GM19395 (cell line): ENCODE measurements around the gene DAZAP1.

Source experiments
- ATAC-seq: cut with Tn5 transposase; IDR thresholded peaks from one replicate; pipeline ENCODE4 v1.9.1; 2021; ENCODE audit warnings: mild to moderate bottlenecking, moderate library complexity; ENCODE audit not compliant: unreplicated experiment

DAZAP1 gene

GRCh38 chr19:1423436-1424191 is 16.2 kb downstream of the DAZAP1 start:
- no peak for ATAC-seq

GRCh38 chr19:1424192-1424955 is 17.0 kb downstream of the DAZAP1 start:
- ATAC-seq, result no peak

DNA sequence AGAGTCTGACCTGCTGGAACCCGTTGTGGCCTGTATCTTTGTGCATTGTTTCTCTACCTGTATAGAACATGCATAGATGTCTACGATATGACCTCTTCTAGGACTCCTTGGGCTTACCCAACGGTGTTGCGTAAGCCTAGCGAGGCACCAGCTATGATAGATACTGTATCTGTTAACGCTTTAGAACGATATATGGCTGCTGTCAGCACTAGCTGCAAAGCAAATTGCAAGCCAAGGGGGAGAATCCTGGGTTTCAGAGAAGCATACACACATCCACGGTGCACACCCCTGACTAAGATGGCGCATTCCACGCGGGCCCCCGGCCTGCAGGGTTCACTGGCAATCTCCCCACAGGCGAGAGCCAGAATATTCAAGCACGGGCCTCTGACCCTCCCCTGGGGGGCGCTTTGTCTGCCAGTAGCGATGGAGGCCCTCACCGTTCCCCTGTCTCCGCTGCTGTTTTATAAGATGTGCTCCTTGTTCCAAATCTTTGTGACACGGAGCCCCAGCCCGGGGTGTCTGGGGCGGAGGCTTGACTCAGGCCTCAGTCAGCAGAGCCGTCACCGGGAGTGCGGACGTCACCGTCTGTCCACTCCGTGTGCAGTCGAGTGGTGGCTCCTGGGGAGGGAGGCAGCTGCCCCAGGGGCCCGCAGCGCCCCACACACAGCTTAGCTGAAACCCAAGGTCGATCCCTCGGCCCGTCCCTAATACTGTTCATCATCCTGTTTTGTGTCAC is 17.9 kb downstream of the DAZAP1 start:
- ATAC-seq, result no peak

- no peak for ATAC-seq
These were observed 18.5 kb downstream of the DAZAP1 start for GRCh38 chr19:1425902-1426301.

- no peak for ATAC-seq
These were observed 19.4 kb downstream of the DAZAP1 start for GRCh38 chr19:1426736-1427135.

- ATAC-seq, result no peak
These were observed 20.0 kb downstream of the DAZAP1 start for GRCh38 chr19:1427221-1427920.

- ATAC-seq, result no peak
These were observed 21.5 kb downstream of the DAZAP1 start for GRCh38 chr19:1428738-1429391.

DNA sequence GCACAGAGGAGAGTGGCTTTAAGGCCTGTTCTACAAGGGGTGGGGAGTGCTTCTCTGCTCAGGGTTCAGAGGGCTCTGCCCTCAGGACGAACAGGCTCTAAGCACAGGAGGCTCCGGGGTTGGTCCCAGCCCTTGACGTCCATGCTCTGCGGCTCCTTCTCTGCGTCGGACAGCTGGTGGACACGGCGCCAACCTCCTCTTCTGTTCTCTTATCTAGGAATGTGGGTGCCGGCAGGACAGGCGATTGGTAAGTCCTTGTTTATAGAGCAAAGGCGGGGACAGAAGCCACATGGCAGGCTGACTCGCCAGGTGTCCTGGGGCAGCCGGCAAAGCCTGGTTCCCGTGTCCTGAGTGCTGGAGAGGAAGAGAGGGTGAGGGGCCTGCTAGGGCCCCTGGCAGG is 22.4 kb downstream of the DAZAP1 start:
- no peak for ATAC-seq

- no peak for ATAC-seq
These were observed 22.9 kb downstream of the DAZAP1 start for GRCh38 chr19:1430246-1430645.

DNA sequence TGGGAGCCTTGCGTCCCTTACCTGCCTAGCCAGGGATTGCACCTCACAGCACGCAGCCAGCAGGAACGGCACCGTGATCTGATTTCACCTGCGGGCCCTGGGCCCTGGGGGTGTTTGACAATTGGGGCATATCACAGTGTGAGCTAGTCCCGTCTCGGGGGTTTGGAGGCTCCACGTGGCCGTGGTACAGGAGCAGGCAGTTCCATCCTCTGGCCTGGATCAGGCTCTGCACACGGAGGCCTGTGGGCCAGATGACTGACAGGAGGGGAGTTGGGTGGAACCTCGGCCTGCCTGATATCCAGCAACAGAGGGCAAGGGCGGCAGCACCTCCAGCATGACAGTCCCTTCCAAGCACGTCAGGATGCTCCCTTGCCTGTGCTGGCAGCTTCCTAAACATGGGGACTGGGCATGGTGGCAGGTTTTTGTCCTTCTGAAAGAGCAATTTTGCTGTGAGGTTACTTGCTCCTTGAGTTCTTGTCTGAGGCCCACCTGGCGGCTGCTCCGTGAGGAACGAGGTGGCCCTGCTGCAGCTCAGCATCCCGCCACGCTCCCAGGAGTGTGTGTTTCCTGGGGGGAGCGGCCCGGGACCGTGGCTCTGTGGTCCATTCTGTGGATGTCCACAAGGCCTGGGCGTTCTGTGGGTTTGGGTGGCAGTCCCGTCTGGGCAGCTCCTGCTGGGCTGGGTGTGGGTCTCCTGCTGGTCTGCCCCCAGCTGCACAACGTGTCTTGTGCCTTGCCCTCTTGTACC is 24.5 kb downstream of the DAZAP1 start:
- no peak for ATAC-seq

- ATAC-seq, result no peak
These were observed 25.1 kb downstream of the DAZAP1 start for GRCh38 chr19:1432507-1432887.

DNA sequence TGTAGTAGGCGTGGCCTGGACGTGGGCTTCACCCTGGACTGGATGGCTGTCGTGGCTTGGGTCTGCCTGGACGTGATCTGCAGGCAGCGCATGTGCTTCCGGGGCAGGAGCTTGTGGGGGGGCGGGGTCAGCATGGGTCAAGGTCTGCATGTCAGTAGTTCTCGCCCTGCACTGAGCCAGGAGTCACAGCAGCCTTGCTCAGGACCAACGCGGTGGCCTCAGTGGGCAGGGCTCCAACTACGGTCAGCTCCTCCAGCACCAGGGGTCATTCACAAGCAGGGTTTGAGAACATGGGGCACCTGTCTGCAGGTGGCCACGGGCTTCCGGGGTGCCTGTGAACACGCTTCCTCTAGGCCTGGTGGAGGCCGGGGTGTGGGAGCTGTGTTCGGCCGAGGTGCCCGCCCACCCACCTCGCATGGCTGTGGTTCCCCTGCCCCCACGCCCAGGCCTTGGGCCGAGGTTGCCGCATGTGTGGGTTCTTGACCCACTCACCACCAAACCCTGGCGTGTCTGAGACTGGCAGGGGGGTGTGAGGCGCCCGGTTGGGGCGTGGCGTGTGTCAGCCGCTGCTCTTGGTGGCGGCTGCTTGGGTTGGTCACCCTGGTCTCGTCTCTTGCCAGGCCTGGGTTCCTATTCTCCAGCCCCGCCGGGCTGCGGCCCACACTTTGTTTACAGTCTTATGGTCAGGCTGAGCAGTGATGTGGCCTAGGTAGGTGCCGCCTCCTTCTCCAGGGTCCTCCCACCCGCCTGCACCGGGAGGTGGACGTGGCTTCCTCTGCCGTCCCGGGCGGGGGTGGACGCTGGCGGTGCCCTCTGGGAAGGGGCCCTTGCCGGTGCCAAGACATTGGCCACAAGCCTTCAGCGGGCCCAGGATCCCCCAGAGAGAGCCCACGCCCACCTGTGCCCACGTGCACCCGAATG is 26.0 kb downstream of the DAZAP1 start:
- no peak for ATAC-seq

- ATAC-seq, result no peak
These were observed 26.6 kb downstream of the DAZAP1 start for GRCh38 chr19:1434040-1434366.

DNA sequence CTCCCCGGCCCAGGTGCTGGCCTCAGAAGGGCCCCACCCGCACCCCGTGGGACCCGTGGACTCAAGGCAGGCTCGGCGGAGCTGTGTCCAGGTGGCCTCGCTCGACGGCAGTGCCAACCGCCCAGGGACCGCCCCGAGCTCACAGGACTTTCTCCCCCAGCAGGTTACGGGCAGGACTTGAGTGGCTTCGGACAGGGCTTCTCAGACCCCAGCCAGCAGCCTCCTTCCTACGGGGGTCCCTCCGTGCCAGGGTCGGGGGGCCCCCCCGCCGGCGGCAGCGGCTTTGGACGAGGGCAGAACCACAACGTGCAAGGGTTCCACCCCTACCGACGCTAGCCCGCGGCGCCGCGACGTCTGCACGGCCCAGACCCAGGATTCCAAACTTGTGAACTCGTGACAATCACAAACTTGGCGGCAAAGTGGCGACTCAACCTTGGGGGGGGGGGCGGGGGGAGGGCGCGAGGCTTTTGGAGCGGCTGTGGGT is 27.2 kb downstream of the DAZAP1 start:
- ATAC-seq, result no peak

- ATAC-seq, result no peak
These were observed 28.1 kb downstream of the DAZAP1 start for GRCh38 chr19:1435378-1435989.

DNA sequence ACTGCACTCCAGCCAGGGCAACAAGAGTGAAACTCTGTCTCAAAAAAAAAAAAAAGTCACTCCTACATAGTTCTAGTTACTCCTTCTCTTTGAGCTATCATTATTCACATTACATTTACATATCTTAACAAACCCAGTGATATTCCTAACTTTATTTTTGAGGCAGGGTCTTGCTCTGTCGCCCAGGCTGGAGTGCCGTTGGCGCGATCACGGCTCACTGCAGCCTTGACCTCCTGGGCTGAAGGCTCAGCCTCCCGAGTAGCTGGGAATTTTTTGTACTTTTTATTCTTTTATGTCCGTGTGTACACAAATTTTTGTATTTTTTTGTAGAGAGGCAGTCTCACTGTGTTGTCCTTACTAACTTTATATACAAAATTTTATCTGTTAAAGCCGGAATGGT is 30.2 kb downstream of the DAZAP1 start:
- no peak for ATAC-seq

GRCh38 chr19:1438035-1438932 is 30.9 kb downstream of the DAZAP1 start, which contains the start of gene RPS15:
Gene RPS15, plus strand, starts transcription at chr19:1438396. Its CDS starts 30 bp downstream, at chr19:1438426.
- ATAC-seq, result peak; percentile 73
